HepG2 (cell line): ENCODE data around the gene SLC22A31. TPM values are rescaled to one million over a fixed set of nuclear protein-coding genes. Genes with fewer than 3 reads are reported as not detected.

Source experiments
- KLF6 ChIP-seq: IDR thresholded peaks from 2 replicates; pipeline ENCODE4 v1.8.0; 2016; ENCODE audit warnings: missing biosample characterization, missing genetic modification reagents
- MAX ChIP-seq: IDR thresholded peaks from 2 replicates; pipeline ENCODE4 v1.6.1; 2012; ENCODE audit warnings: inconsistent platforms
- NR0B2 ChIP-seq: sonication (generic); formaldehyde crosslinking; IDR thresholded peaks from 2 replicates; pipeline ENCODE4 v1.4.0; 2020; ENCODE audit warnings: mild to moderate bottlenecking, missing genetic modification reagents
- TRIM24 ChIP-seq: sonication (generic); formaldehyde crosslinking; IDR thresholded peaks from 2 replicates; pipeline ENCODE4 v1.8.0; 2022; ENCODE audit warnings: mild to moderate bottlenecking, missing genetic modification reagents
- ZNF234 ChIP-seq: sonication (generic); formaldehyde crosslinking; conservative IDR thresholded peaks from 2 replicates; pipeline ENCODE4 v1.5.1; 2020; ENCODE audit warnings: mild to moderate bottlenecking, missing genetic modification reagents
- ZNF263 ChIP-seq: sonication (generic); formaldehyde crosslinking; IDR thresholded peaks from 2 replicates; pipeline ENCODE4 v1.4.0; 2020; ENCODE audit warnings: missing genetic modification reagents
- ZNF317 ChIP-seq: sonication (generic); formaldehyde crosslinking; IDR thresholded peaks from 2 replicates; pipeline ENCODE4 v1.5.0; 2020; ENCODE audit warnings: mild to moderate bottlenecking, missing genetic modification reagents
- ZNF552 ChIP-seq: sonication (generic); formaldehyde crosslinking; IDR thresholded peaks from 2 replicates; pipeline ENCODE4 v1.9.0; 2022; ENCODE audit warnings: missing genetic modification reagents, mild to moderate bottlenecking, borderline replicate concordance
- ZNF597 ChIP-seq: sonication (generic); formaldehyde crosslinking; IDR thresholded peaks from 2 replicates; pipeline ENCODE4 v1.5.0; 2020; ENCODE audit warnings: missing genetic modification reagents
- ZNF609 ChIP-seq: sonication (generic); formaldehyde crosslinking; IDR thresholded peaks from 2 replicates; pipeline ENCODE4 v1.4.0; 2020; ENCODE audit warnings: mild to moderate bottlenecking, missing genetic modification reagents, borderline replicate concordance
- ZNF747 ChIP-seq: sonication (generic); formaldehyde crosslinking; IDR thresholded peaks from 2 replicates; pipeline ENCODE4 v1.8.1; 2023; ENCODE audit warnings: missing genetic modification reagents, mild to moderate bottlenecking, borderline replicate concordance
- polyA plus RNA-seq, 8 experiments: library from polyadenylated mRNA; depleted of rRNA in 3 of 8; stranded (reverse) in 7 of 8; unstranded in 1 of 8; fragments of >200 nt; fragmentation: Illumina TruSeq in 4 of 8; extraction: Trizol in 4 of 8; gene quantifications; 2 replicates each; pipeline versions ENCODE4 v1.2.1 to v1.2.3, GENCODE V29; 2011 to 2016; ENCODE audit warnings: low read depth in 4 of 8, missing spikeins in 1 of 8, mixed read lengths in 1 of 8; ENCODE audit not compliant: insufficient read depth in 1 of 8
- total RNA-seq, 5 experiments: library from RNA; depleted of rRNA; stranded (reverse); fragments of >200 nt; fragmentation: Illumina TruSeq; extraction: Trizol; gene quantifications; 2 replicates each; pipeline ENCODE4 v1.2.3, GENCODE V29; 2016; ENCODE audit warnings: low read depth in 1 of 5
- TF ChIP-seq, protein P1 (sequence below): sonication (generic); formaldehyde crosslinking; IDR thresholded peaks from 2 replicates; pipeline ENCODE4 v1.9.0; 2022; ENCODE audit warnings: missing genetic modification reagents, mild to moderate bottlenecking, borderline replicate concordance
- TF ChIP-seq, protein P2 (sequence below): sonication (generic); formaldehyde crosslinking; IDR thresholded peaks from 2 replicates; pipeline ENCODE4 v1.4.0; 2020; ENCODE audit warnings: missing genetic modification reagents, borderline replicate concordance
- TF ChIP-seq, protein P3 (sequence below): sonication (generic); formaldehyde crosslinking; IDR thresholded peaks from 2 replicates; pipeline ENCODE4 v1.4.0; 2020; ENCODE audit warnings: mild to moderate bottlenecking, missing genetic modification reagents

SLC22A31 gene
- total and polyA plus RNA-seq, 2 of the 13 experiments (the other 11 are each of a cell fraction or from before 2014, with no cell fraction given): 67.3 to 83.3 TPM

- TF ChIP-seq MAX: peak; percentile 86
- peak; percentile 52; the same call in 1 of the 2 replicates for TF ChIP-seq ZNF317 (CRISPR knock-in tag)
- TF ChIP-seq ZNF747: no peak
- no peak for TF ChIP-seq ZNF597 (CRISPR knock-in tag)
- no peak for TF ChIP-seq TRIM24 (CRISPR knock-in tag)
- peak; percentile 56; the same call in 1 of the 2 replicates for TF ChIP-seq NR0B2 (CRISPR knock-in tag)
- TF ChIP-seq, protein P1, sequence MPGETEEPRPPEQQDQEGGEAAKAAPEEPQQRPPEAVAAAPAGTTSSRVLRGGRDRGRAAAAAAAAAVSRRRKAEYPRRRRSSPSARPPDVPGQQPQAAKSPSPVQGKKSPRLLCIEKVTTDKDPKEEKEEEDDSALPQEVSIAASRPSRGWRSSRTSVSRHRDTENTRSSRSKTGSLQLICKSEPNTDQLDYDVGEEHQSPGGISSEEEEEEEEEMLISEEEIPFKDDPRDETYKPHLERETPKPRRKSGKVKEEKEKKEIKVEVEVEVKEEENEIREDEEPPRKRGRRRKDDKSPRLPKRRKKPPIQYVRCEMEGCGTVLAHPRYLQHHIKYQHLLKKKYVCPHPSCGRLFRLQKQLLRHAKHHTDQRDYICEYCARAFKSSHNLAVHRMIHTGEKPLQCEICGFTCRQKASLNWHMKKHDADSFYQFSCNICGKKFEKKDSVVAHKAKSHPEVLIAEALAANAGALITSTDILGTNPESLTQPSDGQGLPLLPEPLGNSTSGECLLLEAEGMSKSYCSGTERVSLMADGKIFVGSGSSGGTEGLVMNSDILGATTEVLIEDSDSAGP: 0 out of 2 replicates have a peak, but pooled peaks have one; percentile 4
- TF ChIP-seq, protein P2, sequence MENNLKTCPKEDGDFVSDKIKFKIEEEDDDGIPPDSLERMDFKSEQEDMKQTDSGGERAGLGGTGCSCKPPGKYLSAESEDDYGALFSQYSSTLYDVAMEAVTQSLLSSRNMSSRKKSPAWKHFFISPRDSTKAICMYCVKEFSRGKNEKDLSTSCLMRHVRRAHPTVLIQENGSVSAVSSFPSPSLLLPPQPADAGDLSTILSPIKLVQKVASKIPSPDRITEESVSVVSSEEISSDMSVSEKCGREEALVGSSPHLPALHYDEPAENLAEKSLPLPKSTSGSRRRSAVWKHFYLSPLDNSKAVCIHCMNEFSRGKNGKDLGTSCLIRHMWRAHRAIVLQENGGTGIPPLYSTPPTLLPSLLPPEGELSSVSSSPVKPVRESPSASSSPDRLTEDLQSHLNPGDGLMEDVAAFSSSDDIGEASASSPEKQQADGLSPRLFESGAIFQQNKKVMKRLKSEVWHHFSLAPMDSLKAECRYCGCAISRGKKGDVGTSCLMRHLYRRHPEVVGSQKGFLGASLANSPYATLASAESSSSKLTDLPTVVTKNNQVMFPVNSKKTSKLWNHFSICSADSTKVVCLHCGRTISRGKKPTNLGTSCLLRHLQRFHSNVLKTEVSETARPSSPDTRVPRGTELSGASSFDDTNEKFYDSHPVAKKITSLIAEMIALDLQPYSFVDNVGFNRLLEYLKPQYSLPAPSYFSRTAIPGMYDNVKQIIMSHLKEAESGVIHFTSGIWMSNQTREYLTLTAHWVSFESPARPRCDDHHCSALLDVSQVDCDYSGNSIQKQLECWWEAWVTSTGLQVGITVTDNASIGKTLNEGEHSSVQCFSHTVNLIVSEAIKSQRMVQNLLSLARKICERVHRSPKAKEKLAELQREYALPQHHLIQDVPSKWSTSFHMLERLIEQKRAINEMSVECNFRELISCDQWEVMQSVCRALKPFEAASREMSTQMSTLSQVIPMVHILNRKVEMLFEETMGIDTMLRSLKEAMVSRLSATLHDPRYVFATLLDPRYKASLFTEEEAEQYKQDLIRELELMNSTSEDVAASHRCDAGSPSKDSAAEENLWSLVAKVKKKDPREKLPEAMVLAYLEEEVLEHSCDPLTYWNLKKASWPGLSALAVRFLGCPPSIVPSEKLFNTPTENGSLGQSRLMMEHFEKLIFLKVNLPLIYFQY (CRISPR knock-in tag): 0 out of 2 replicates have a peak, but pooled peaks have one; percentile 16
- TF ChIP-seq ZNF609 (CRISPR knock-in tag): peak; percentile 36; the same call in 1 of the 2 replicates
- no peak for TF ChIP-seq ZNF234 (CRISPR knock-in tag)
- 0 out of 2 replicates have a peak, but pooled peaks have one; percentile 16 for TF ChIP-seq ZNF263 (CRISPR knock-in tag)
- no peak for TF ChIP-seq ZNF552 (CRISPR knock-in tag)
- no peak for TF ChIP-seq KLF6
- TF ChIP-seq, protein P3, sequence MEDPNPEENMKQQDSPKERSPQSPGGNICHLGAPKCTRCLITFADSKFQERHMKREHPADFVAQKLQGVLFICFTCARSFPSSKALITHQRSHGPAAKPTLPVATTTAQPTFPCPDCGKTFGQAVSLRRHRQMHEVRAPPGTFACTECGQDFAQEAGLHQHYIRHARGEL: peak; percentile 58; the same call in 1 of the 2 replicates
These were observed 28.8 kb downstream of the SLC22A31 start, which contains the start of gene CDH15 (continued) for GRCh38 chr16:89171216-89172170.
